HepG2 (cell line): ENCODE measurements around the gene CRK. TPM values are rescaled to one million over a fixed set of nuclear protein-coding genes. Genes with fewer than 3 reads are reported as not detected.

Source experiments
- HBP1 ChIP-seq: IDR thresholded peaks from 2 replicates; pipeline ENCODE4 v1.6.1; 2016; ENCODE audit warnings: low read depth, control low read depth
- MEF2D ChIP-seq: sonication (generic); formaldehyde crosslinking; IDR thresholded peaks from 2 replicates; pipeline ENCODE4 v1.5.1; 2020; ENCODE audit warnings: mild to moderate bottlenecking, missing genetic modification reagents
- NFKBIZ ChIP-seq: IDR thresholded peaks from 2 replicates; pipeline ENCODE4 v1.6.1; 2018; ENCODE audit warnings: missing genetic modification reagents, missing compliant biosample characterization
- ZBTB43 ChIP-seq: sonication (generic); formaldehyde crosslinking; conservative IDR thresholded peaks from 2 replicates; pipeline ENCODE4 v1.4.0; 2020; ENCODE audit warnings: missing genetic modification reagents
- ZNF407 ChIP-seq: sonication (generic); formaldehyde crosslinking; IDR thresholded peaks from one replicate; pipeline ENCODE4 v1.5.1; 2020; ENCODE audit warnings: mild to moderate bottlenecking, missing genetic modification reagents; ENCODE audit errors: not compliant biosample characterization
- ZNF766 ChIP-seq: sonication (generic); formaldehyde crosslinking; IDR thresholded peaks from 2 replicates; pipeline ENCODE4 v1.5.0; 2020; ENCODE audit warnings: missing genetic modification reagents, borderline replicate concordance
- ZNF800 ChIP-seq: sonication (generic); formaldehyde crosslinking; IDR thresholded peaks from 2 replicates; pipeline ENCODE4 v1.4.0; 2020; ENCODE audit warnings: missing genetic modification reagents
- polyA plus RNA-seq, 8 experiments: library from polyadenylated mRNA; depleted of rRNA in 3 of 8; stranded (reverse) in 7 of 8; unstranded in 1 of 8; fragments of >200 nt; fragmentation: Illumina TruSeq in 4 of 8; extraction: Trizol in 4 of 8; gene quantifications; 2 replicates each; pipeline versions ENCODE4 v1.2.1 to v1.2.3, GENCODE V29; 2011 to 2016; ENCODE audit warnings: low read depth in 4 of 8, missing spikeins in 1 of 8, mixed read lengths in 1 of 8; ENCODE audit not compliant: insufficient read depth in 1 of 8
- total RNA-seq, 5 experiments: library from RNA; depleted of rRNA; stranded (reverse); fragments of >200 nt; fragmentation: Illumina TruSeq; extraction: Trizol; gene quantifications; 2 replicates each; pipeline ENCODE4 v1.2.3, GENCODE V29; 2016; ENCODE audit warnings: low read depth in 1 of 5

CRK gene
- total and polyA plus RNA-seq, 2 of the 13 experiments (the other 11 are each of a cell fraction or from before 2014, with no cell fraction given): 47.4 to 54.2 TPM

GRCh38 chr17:1398931-1399678 is 56.9 kb downstream of the CRK start (continued):
- peak; percentile 31 for TF ChIP-seq ZNF407 (CRISPR knock-in tag)
- TF ChIP-seq ZNF766: no peak
- TF ChIP-seq ZBTB43 (CRISPR knock-in tag): no peak
- no peak for TF ChIP-seq HBP1
- TF ChIP-seq NFKBIZ (CRISPR knock-in tag): no peak
- no peak for TF ChIP-seq MEF2D (CRISPR knock-in tag)
- TF ChIP-seq ZNF800 (CRISPR knock-in tag): no peak
